A673 (cell line): ENCODE measurements around the gene NCCRP1. TPM values are rescaled to one million over a fixed set of nuclear protein-coding genes. Genes with fewer than 3 reads are reported as not detected.

ENCODE experiments used
- BruUV-seq: library from RNA; stranded (reverse); fragments of 400-500 nt; replicated peaks from 2 replicates; lab custom pipeline; 2021; lab: Mats Ljungman, UMichigan
- CTCF ChIA-PET: fragments of 300-600 bp; sonication (Branson Sonifier 250); formaldehyde crosslinking; loops from one replicate; lab custom pipeline; 2022; ENCODE audit warnings: antibody characterized with exemption; lab: Charles Lee
- POLR2A ChIA-PET: fragments of 300-600 bp; sonication (Branson Sonifier 250); formaldehyde crosslinking; loops from one replicate; lab custom pipeline; 2022; ENCODE audit warnings: antibody characterized with exemption; ENCODE audit not compliant: low non-redundant PET; lab: Charles Lee
- DNase-seq: peaks from one replicate; pipeline ENCODE4 v3.0.0-alpha.2; 2015; ENCODE audit warnings: low spot score
- H3K27ac ChIP-seq: fragments of 200-600 bp; sonication (generic); 2 replicates; pipeline ENCODE4 v1.5.1; 2016; ENCODE audit warnings: mixed run types, low read depth, mild to moderate bottlenecking, mixed read lengths, antibody characterized with exemption, low read length; ENCODE audit not compliant: poor library complexity, severe bottlenecking
- H3K27me3 ChIP-seq: fragments of 200-600 bp; sonication (generic); replicated peaks from 2 replicates; pipeline ENCODE4 v1.6.1; 2017; ENCODE audit warnings: mixed run types, low read depth, mild to moderate bottlenecking, mixed read lengths, antibody characterized with exemption, low read length; ENCODE audit not compliant: insufficient read depth, poor library complexity
- H3K36me3 ChIP-seq: fragments of 200-600 bp; sonication (generic); 2 replicates; pipeline ENCODE4 v1.6.1; 2016; ENCODE audit warnings: mixed run types, mild to moderate bottlenecking, mixed read lengths, antibody characterized with exemption, low read length; ENCODE audit not compliant: insufficient read depth, poor library complexity, severe bottlenecking
- H3K4me1 ChIP-seq: fragments of 200-600 bp; sonication (generic); 2 replicates; pipeline ENCODE4 v1.6.1; 2017; ENCODE audit warnings: mixed run types, mild to moderate bottlenecking, mixed read lengths, antibody characterized with exemption, low read length; ENCODE audit not compliant: insufficient read depth, poor library complexity, severe bottlenecking
- H3K4me3 ChIP-seq: fragments of 200-600 bp; sonication (generic); 2 replicates; pipeline ENCODE4 v1.5.1; 2016; ENCODE audit warnings: low read depth, mixed run types, mild to moderate bottlenecking, mixed read lengths, low read length; ENCODE audit not compliant: poor library complexity, severe bottlenecking
- H3K9me3 ChIP-seq: fragments of 200-600 bp; sonication (generic); 2 replicates; pipeline ENCODE4 v1.6.1; 2016; ENCODE audit warnings: mixed run types, low read depth, mild to moderate bottlenecking, mixed read lengths, antibody characterized with exemption, low read length; ENCODE audit not compliant: poor library complexity, severe bottlenecking
- CTCF ChIP-seq: fragments of 300-800, 200-600 bp; sonication (generic); conservative IDR thresholded peaks from 2 replicates; pipeline ENCODE4 v1.5.1; 2017; ENCODE audit warnings: low read depth, mild to moderate bottlenecking, antibody characterized with exemption, low read length, moderate library complexity, mixed read lengths
- EZH2 ChIP-seq: fragments of 200-600 bp; sonication (generic); IDR thresholded peaks from 2 replicates; pipeline ENCODE4 v1.6.1; 2017; ENCODE audit warnings: borderline replicate concordance, low read depth, mild to moderate bottlenecking, mixed read lengths, antibody characterized with exemption, low read length; ENCODE audit not compliant: poor library complexity, severe bottlenecking
- intact Hi-C: fragments of 100-400 bp; cut with micrococcal nuclease; formaldehyde crosslinking; loops from one replicate; pipeline ENCODE4 v1.10.0; 2022; ENCODE audit not compliant: unreplicated experiment
- total RNA-seq: library from RNA; stranded (reverse); gene quantifications from 2 replicates; pipeline ENCODE4 v1.2.3, GENCODE V29; 2021

NCCRP1 gene
- total RNA-seq, 1 experiment from 2014 or later, result not detected

GRCh38 chr19:39150235-39150634, 46.5 kb upstream of the NCCRP1 start:
- Histone ChIP-seq H3K4me3 (no peak overlapping the region), H3K27me3 (no peaks in the 10 kb centered on the region), H3K4me1 (no peaks in the 10 kb centered on the region), H3K27ac (no peak overlapping the region), H3K36me3 (no peaks in the 10 kb centered on the region), H3K9me3 (no peaks in the 10 kb centered on the region)
- no TSS peak for BruUV-seq
- no peak for TF ChIP-seq EZH2
- no peak for TF ChIP-seq CTCF
- intact Hi-C loops, result no loop called here
- CTCF ChIA-PET, result no interaction called here
- POLR2A ChIA-PET, result no interaction called here
- DNase-seq, result no peak

DNA sequence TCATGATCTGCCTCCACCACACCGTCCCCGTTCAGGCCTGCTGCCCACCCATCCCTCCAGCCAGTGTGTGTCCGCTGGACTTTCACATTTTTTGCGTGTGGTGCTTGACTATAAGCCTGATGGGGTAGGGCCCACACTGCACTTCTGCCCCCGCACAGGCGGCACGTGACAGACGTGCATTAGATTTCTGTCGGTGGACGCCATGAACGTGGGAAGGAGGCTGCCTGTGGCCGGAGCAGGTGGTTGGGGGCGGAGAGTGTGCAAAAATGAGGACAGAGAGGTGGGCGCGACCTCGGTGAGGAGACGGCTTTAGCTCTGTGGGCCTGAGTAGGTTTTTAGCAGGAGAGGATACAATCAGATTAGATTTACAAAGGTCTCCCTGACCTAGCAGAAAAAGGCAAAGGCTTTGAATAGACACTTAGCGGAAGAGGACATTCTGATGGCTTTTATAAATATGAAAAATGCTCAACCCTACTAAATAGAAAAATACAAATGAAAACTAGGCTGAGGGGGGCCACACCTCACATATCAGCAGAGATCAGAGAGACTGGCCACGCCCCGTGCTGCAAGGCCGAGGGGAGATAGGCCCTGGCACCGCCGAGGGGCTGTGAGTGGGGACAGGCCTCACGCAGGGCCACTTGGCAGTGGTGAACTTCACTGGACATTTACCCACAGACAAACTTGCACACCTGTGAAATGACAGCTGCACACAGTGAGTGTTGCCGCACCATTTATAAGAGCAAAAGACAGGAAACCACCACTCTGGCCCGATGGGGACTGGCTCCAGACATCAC, 45.8 kb upstream of the NCCRP1 start:
- ChIA-PET POLR2A (no interaction called here), CTCF (no interaction called here)
- no peak for TF ChIP-seq EZH2
- intact Hi-C loops, result no loop called here
- H3K36me3 ChIP-seq, result no peaks in the 10 kb centered on the region
- no peaks in the 10 kb centered on the region for H3K9me3 ChIP-seq
- no TSS peak for BruUV-seq
- no peaks in the 10 kb centered on the region for H3K4me1 ChIP-seq
- H3K4me3 ChIP-seq, result no peak overlapping the region
- no peak overlapping the region for H3K27ac ChIP-seq
- no peak for DNase-seq
- no peaks in the 10 kb centered on the region for H3K27me3 ChIP-seq

GRCh38 chr19:39152066-39152465, 44.7 kb upstream of the NCCRP1 start:
- CTCF ChIA-PET, result no interaction called here
- intact Hi-C loops, result no loop called here
- no peaks in the 10 kb centered on the region for H3K9me3 ChIP-seq
- no peak overlapping the region for H3K27ac ChIP-seq
- no peaks in the 10 kb centered on the region for H3K4me1 ChIP-seq
- H3K4me3 ChIP-seq, result no peak overlapping the region
- BruUV-seq, result no TSS peak
- no peak for DNase-seq
- POLR2A ChIA-PET, result no interaction called here
- no peaks in the 10 kb centered on the region for H3K27me3 ChIP-seq
- no peak for TF ChIP-seq CTCF
- no peak for TF ChIP-seq EZH2
- H3K36me3 ChIP-seq, result no peaks in the 10 kb centered on the region
